ENCODE measurements around the gene MFSD6.
A peak's percentile ranks its signal among the peaks of the same experiment; 100 is the strongest.

MFSD6 gene

GRCh38 chr2:190365499-190366204 lies 42.5 kb upstream of the MFSD6 start (continued):
- TF ChIP-seq ZBTB20 (tag by site-specific recombination; IDR thresholded peaks at IDR 0.05) (no peak), ZNF510 (tag by site-specific recombination; IDR thresholded peaks at IDR 0.05; ENCODE audit: insufficient replicate concordance) (no peak)

- TF ChIP-seq OVOL3 (tag by site-specific recombination; IDR thresholded peaks at IDR 0.05) (no peak), PRDM1 (tag by site-specific recombination; IDR thresholded peaks at IDR 0.05) (peak; percentile 91), ZNF366 (tag by site-specific recombination; conservative IDR thresholded peaks at IDR 0.05) (0 out of 2 replicates have a peak, but pooled peaks have one; percentile 24), ZNF596 (tag by site-specific recombination; IDR thresholded peaks at IDR 0.05) (peak; percentile 98)
- POLR2A ChIA-PET = no interaction called here
- CTCF ChIA-PET = no interaction called here
- Histone ChIP-seq H3K4me1 (ENCODE audit: control insufficient read depth, insufficient read depth, low read length) (no peaks in the 10 kb centered on the region), H3K4me3 (ENCODE audit: low read depth, low read length) (no peak overlapping the region), H3K9me3 (ENCODE audit: control insufficient read depth, insufficient read depth, low read depth, low read length) (no peaks in the 10 kb centered on the region), H3K36me3 (ENCODE audit: control insufficient read depth in 2 of 2, insufficient read depth in 1 of 2, low read length in 2 of 2) (peaks cover 0 to 49% of the 10 kb centered on the region in 2 experiments), H3K27ac (ENCODE audit: extremely low read depth, low read depth, low read length) (no peak overlapping the region)
Observed at GRCh38 chr2:190366248-190366753, 41.9 kb upstream of the MFSD6 start.

- POLR2A ChIA-PET = no interaction called here
- CTCF ChIA-PET = interaction anchor here (1.4 kb wide), 1 partner anchor 279 kb away, joined by 5 read pairs; no protein-coding TSS in a partner anchor
- Histone ChIP-seq H3K4me3 (ENCODE audit: low read depth, low read length) (no peak overlapping the region), H3K36me3 (ENCODE audit: control insufficient read depth in 2 of 2, insufficient read depth in 1 of 2, low read length in 2 of 2) (peaks cover 0 to 47% of the 10 kb centered on the region in 2 experiments), H3K4me1 (ENCODE audit: control insufficient read depth, insufficient read depth, low read length) (no peaks in the 10 kb centered on the region), H3K27ac (ENCODE audit: extremely low read depth, low read depth, low read length) (no peak overlapping the region), H3K9me3 (ENCODE audit: control insufficient read depth, insufficient read depth, low read depth, low read length) (no peaks in the 10 kb centered on the region)
- TF ChIP-seq ATF2 (tag by site-specific recombination; IDR thresholded peaks at IDR 0.05; ENCODE audit: low read depth) (no peak), ZNF10 (tag by site-specific recombination; IDR thresholded peaks at IDR 0.05) (no peak), ZNF558 (tag by site-specific recombination; IDR thresholded peaks at IDR 0.05) (no peak), ZNF398 (tag by site-specific recombination; IDR thresholded peaks at IDR 0.05) (no peak), ZNF549 (tag by site-specific recombination; IDR thresholded peaks at IDR 0.05) (no peak), OSR2 (tag by site-specific recombination; IDR thresholded peaks at IDR 0.05) (no peak), ZNF791 (tag by site-specific recombination; IDR thresholded peaks at IDR 0.05) (no peak), MZF1 (tag by site-specific recombination; IDR thresholded peaks at IDR 0.05; ENCODE audit: borderline replicate concordance) (no peak), ZBTB10 (tag by site-specific recombination; IDR thresholded peaks at IDR 0.05) (no peak), ZBTB26 (tag by site-specific recombination; optimal IDR thresholded peaks at IDR 0.05) (no peak), ZNF426 (tag by site-specific recombination; IDR thresholded peaks at IDR 0.05) (no peak), ZNF37A (tag by site-specific recombination; IDR thresholded peaks at IDR 0.05) (no peak), ZNF133 (tag by site-specific recombination; IDR thresholded peaks at IDR 0.05) (no peak), ZNF433 (tag by site-specific recombination; IDR thresholded peaks at IDR 0.05; ENCODE audit: low read depth) (no peak), KLF1 (tag by site-specific recombination; IDR thresholded peaks at IDR 0.05) (no peak), PATZ1 (tag by site-specific recombination; IDR thresholded peaks at IDR 0.05) (no peak), ZNF626 (tag by site-specific recombination; IDR thresholded peaks at IDR 0.05) (no peak)
Observed at GRCh38 chr2:190367091-190367490, 41.1 kb upstream of the MFSD6 start.
